ENCODE results near the gene MYOG. TPM values are rescaled to one million over a fixed set of nuclear protein-coding genes. Genes with fewer than 3 reads are reported as not detected.

The MYOG gene
- total RNA-seq, 4 donors from 2014 or later = not detected

- no peak overlapping the region for H3K4me3 ChIP-seq
- no peaks in the 10 kb centered on the region for H3K27me3 ChIP-seq
- H3K27ac ChIP-seq = no peak overlapping the region
- no peaks in the 10 kb centered on the region for H3K4me1 ChIP-seq
- H3K9me3 ChIP-seq = no peaks in the 10 kb centered on the region
- no peaks in the 10 kb centered on the region for H3K36me3 ChIP-seq
- no peak for TF ChIP-seq CTCF (IDR thresholded peaks at IDR 0.05)
- TF ChIP-seq EP300 (IDR thresholded peaks at IDR 0.05) = no peak
- no peak for TF ChIP-seq POLR2A (IDR thresholded peaks at IDR 0.05)
- no peak for TF ChIP-seq POLR2AphosphoS5 (IDR thresholded peaks at IDR 0.05)
- DNase-seq (ENCODE audit: low spot score in 2 of 2) = no peak
- 86% methylated on average over 5 of the region's 5 CpGs for WGBS
These were observed 31.2 kb downstream of the MYOG start for GRCh38 chr1:203054642-203055041.

GRCh38 chr1:203054184-203054583 lies 31.6 kb downstream of the MYOG start:
- no peaks in the 10 kb centered on the region for H3K27me3 ChIP-seq
- no peak overlapping the region for H3K4me3 ChIP-seq
- H3K27ac ChIP-seq = no peak overlapping the region
- no peak for DNase-seq (ENCODE audit: low spot score in 2 of 2)
- no peaks in the 10 kb centered on the region for H3K36me3 ChIP-seq
- TF ChIP-seq EP300 (IDR thresholded peaks at IDR 0.05) (no peak), CTCF (IDR thresholded peaks at IDR 0.05) (no peak), POLR2A (IDR thresholded peaks at IDR 0.05) (no peak)
- no peaks in the 10 kb centered on the region for H3K9me3 ChIP-seq
- no peaks in the 10 kb centered on the region for H3K4me1 ChIP-seq
- 36% methylated on average over 1 of the region's 1 CpG for WGBS

GRCh38 chr1:203052601-203053000 lies 33.2 kb downstream of the MYOG start:
- WGBS = 86% methylated on average over 3 of the region's 3 CpGs
- no peaks in the 10 kb centered on the region for H3K9me3 ChIP-seq
- TF ChIP-seq CTCF (IDR thresholded peaks at IDR 0.05) (no peak), EP300 (IDR thresholded peaks at IDR 0.05) (no peak), POLR2A (IDR thresholded peaks at IDR 0.05) (no peak), POLR2AphosphoS5 (IDR thresholded peaks at IDR 0.05) (no peak)

GRCh38 chr1:203051841-203052324 lies 33.9 kb downstream of the MYOG start:
- no peak for DNase-seq (ENCODE audit: low spot score in 2 of 2)
- Histone ChIP-seq H3K4me3 (no peak overlapping the region), H3K27ac (no peak overlapping the region), H3K4me1 (no peaks in the 10 kb centered on the region), H3K27me3 (no peaks in the 10 kb centered on the region), H3K36me3 (no peaks in the 10 kb centered on the region), H3K9me3 (no peaks in the 10 kb centered on the region)
- TF ChIP-seq POLR2A (IDR thresholded peaks at IDR 0.05) (no peak), POLR2AphosphoS5 (IDR thresholded peaks at IDR 0.05) (no peak), EP300 (IDR thresholded peaks at IDR 0.05) (no peak), CTCF (IDR thresholded peaks at IDR 0.05) (no peak)
- 58% methylated on average over 14 of the region's 20 CpGs for WGBS

More at GRCh38 chr1:203052601-203053000, 33.2 kb downstream of the MYOG start:
- Histone ChIP-seq H3K4me1 (no peaks in the 10 kb centered on the region), H3K27me3 (no peaks in the 10 kb centered on the region), H3K4me3 (no peak overlapping the region), H3K36me3 (no peaks in the 10 kb centered on the region), H3K27ac (no peak overlapping the region)
- no peak for DNase-seq (ENCODE audit: low spot score in 2 of 2)

- Histone ChIP-seq H3K27ac (no peak overlapping the region), H3K27me3 (no peaks in the 10 kb centered on the region), H3K4me1 (no peaks in the 10 kb centered on the region), H3K9me3 (no peaks in the 10 kb centered on the region), H3K36me3 (no peaks in the 10 kb centered on the region), H3K4me3 (no peak overlapping the region)
- no peak for DNase-seq (ENCODE audit: low spot score in 2 of 2)
- 85% methylated on average over 4 of the region's 4 CpGs for WGBS
- no peak for TF ChIP-seq EP300 (IDR thresholded peaks at IDR 0.05)
- no peak for TF ChIP-seq POLR2A (IDR thresholded peaks at IDR 0.05)
- no peak for TF ChIP-seq CTCF (IDR thresholded peaks at IDR 0.05)
These were observed 35.0 kb downstream of the MYOG start for GRCh38 chr1:203050826-203051225.

All from suprapubic skin (tissue), 4 donors.